H9 (cell line): ENCODE data around the gene NCOA5. TPM values are rescaled to one million over a fixed set of nuclear protein-coding genes. Genes with fewer than 3 reads are reported as not detected.

Source experiments
- DNase-seq: peaks from one replicate; pipeline ENCODE4 v3.0.0-alpha.2; 2017
- H2AFZ ChIP-seq: one replicate; pipeline ENCODE4 v1.6.1; 2013; ENCODE audit warnings: mild to moderate bottlenecking, low read length, control low read depth, moderate library complexity
- H2AK5ac ChIP-seq: 2 replicates; pipeline ENCODE4 v1.6.1; 2013; ENCODE audit warnings: low read length, control low read depth, mixed read lengths; ENCODE audit not compliant: insufficient read length
- H2BK120ac ChIP-seq: one replicate; pipeline ENCODE4 v1.6.1; 2013; ENCODE audit warnings: low read depth, mild to moderate bottlenecking, low read length, control low read depth, inconsistent platforms; ENCODE audit not compliant: poor library complexity, severe bottlenecking
- H2BK12ac ChIP-seq: 2 replicates; pipeline ENCODE4 v1.6.1; 2013; ENCODE audit warnings: low read length, control low read depth, mixed read lengths, low read depth; ENCODE audit not compliant: insufficient read length
- H2BK15ac ChIP-seq: 2 replicates; pipeline ENCODE4 v1.6.1; 2013; ENCODE audit warnings: low read depth, low read length, control low read depth
- H2BK20ac ChIP-seq: one replicate; pipeline ENCODE4 v1.6.1; 2013; ENCODE audit warnings: low read depth, mild to moderate bottlenecking, low read length, control low read depth, inconsistent platforms; ENCODE audit not compliant: poor library complexity, severe bottlenecking
- H2BK5ac ChIP-seq: 2 replicates; pipeline ENCODE4 v1.6.1; 2013; ENCODE audit warnings: low read length, control low read depth, mixed read lengths; ENCODE audit not compliant: insufficient read length
- H3K14ac ChIP-seq: 2 replicates; pipeline ENCODE4 v1.6.1; 2013; ENCODE audit warnings: low read length, control low read depth; ENCODE audit not compliant: insufficient read depth
- H3K18ac ChIP-seq: 2 replicates; pipeline ENCODE4 v1.6.1; 2013; ENCODE audit warnings: low read depth, mild to moderate bottlenecking, mixed read lengths, low read length, control low read depth; ENCODE audit not compliant: insufficient read length
- H3K23ac ChIP-seq: 2 replicates; pipeline ENCODE4 v1.6.1; 2013; ENCODE audit warnings: low read length, control low read depth, mixed read lengths, low read depth; ENCODE audit not compliant: insufficient read length
- H3K23me2 ChIP-seq: 2 replicates; pipeline ENCODE4 v1.6.1; 2013; ENCODE audit warnings: low read depth, mild to moderate bottlenecking, mixed read lengths, low read length, control low read depth; ENCODE audit not compliant: insufficient read length, poor library complexity, severe bottlenecking
- H3K27ac ChIP-seq: 2 replicates; pipeline ENCODE4 v1.5.1; 2013; ENCODE audit warnings: low read length, control low read depth, mixed read lengths, low read depth; ENCODE audit not compliant: insufficient read length
- H3K27me3 ChIP-seq: 2 replicates; pipeline ENCODE4 v1.6.1; 2013; ENCODE audit warnings: low read length, control low read depth, inconsistent platforms; ENCODE audit not compliant: insufficient read depth
- H3K4ac ChIP-seq: 2 replicates; pipeline ENCODE4 v1.6.1; 2013; ENCODE audit warnings: low read depth, mild to moderate bottlenecking, control low read depth, inconsistent platforms, low read length, moderate library complexity
- H3K4me1 ChIP-seq: 2 replicates; pipeline ENCODE4 v1.6.1; 2013; ENCODE audit warnings: low read length, control low read depth, inconsistent platforms; ENCODE audit not compliant: insufficient read depth
- H3K4me2 ChIP-seq: 2 replicates; pipeline ENCODE4 v1.6.1; 2013; ENCODE audit warnings: low read length, control low read depth, mixed read lengths; ENCODE audit not compliant: insufficient read length, insufficient read depth
- H3K56ac ChIP-seq: 2 replicates; pipeline ENCODE4 v1.6.1; 2013; ENCODE audit warnings: low read depth, mild to moderate bottlenecking, mixed read lengths, low read length, control low read depth; ENCODE audit not compliant: insufficient read length
- H3K79me1 ChIP-seq: 2 replicates; pipeline ENCODE4 v1.6.1; 2013; ENCODE audit warnings: low read depth, mild to moderate bottlenecking, moderate library complexity, low read length, control low read depth, inconsistent platforms; ENCODE audit not compliant: insufficient read depth, poor library complexity, severe bottlenecking
- H3K79me2 ChIP-seq: 2 replicates; pipeline ENCODE4 v1.6.1; 2013; ENCODE audit warnings: low read length, control low read depth, inconsistent platforms; ENCODE audit not compliant: insufficient read depth
- H3K9ac ChIP-seq: 2 replicates; pipeline ENCODE4 v1.6.1; 2013; ENCODE audit warnings: low read length, control low read depth, mixed read lengths; ENCODE audit not compliant: insufficient read length; ENCODE audit errors: extremely low read depth
- H3K9me3 ChIP-seq: one replicate; pipeline ENCODE4 v1.6.1; 2013; ENCODE audit warnings: low read depth, low read length, inconsistent platforms; ENCODE audit not compliant: control insufficient read depth
- H3T11ph ChIP-seq: one replicate; pipeline ENCODE4 v1.6.1; 2013; ENCODE audit warnings: mild to moderate bottlenecking, low read length, control low read depth, inconsistent platforms
- H4K20me1 ChIP-seq: one replicate; pipeline ENCODE4 v1.6.1; 2013; ENCODE audit not compliant: control insufficient read depth, insufficient read length, insufficient read depth
- H4K5ac ChIP-seq: 2 replicates; pipeline ENCODE4 v1.6.1; 2013; ENCODE audit warnings: low read depth, mild to moderate bottlenecking, mixed read lengths, low read length, control low read depth; ENCODE audit not compliant: insufficient read length
- H4K8ac ChIP-seq: replicated peaks from 2 replicates; pipeline ENCODE4 v1.6.1; 2013; ENCODE audit warnings: low read length, control low read depth, mixed read lengths, low read depth; ENCODE audit not compliant: insufficient read length
- H4K91ac ChIP-seq: 2 replicates; pipeline ENCODE4 v1.6.1; 2013; ENCODE audit warnings: low read depth, mild to moderate bottlenecking, moderate library complexity, mixed read lengths, low read length, control low read depth; ENCODE audit not compliant: insufficient read length
- H3K27ac Mint-ChIP-seq, 3 experiments: 2 replicates in 2 of 3; 3 replicates in 1 of 3; pipeline ENCODE4 v1.8.0; 2020 to 2021; ENCODE audit warnings: mixed read lengths in 3 of 3, mild to moderate bottlenecking in 1 of 3, moderate library complexity in 1 of 3
- H3K27me3 Mint-ChIP-seq: 2 replicates; pipeline ENCODE4 v1.8.0; 2021; ENCODE audit warnings: low read depth, mild to moderate bottlenecking, moderate library complexity, mixed read lengths
- H3K36me3 Mint-ChIP-seq, 3 experiments: 2 replicates in 2 of 3; 3 replicates in 1 of 3; pipeline ENCODE4 v1.8.0; 2020 to 2021; ENCODE audit warnings: low read depth in 3 of 3, mixed read lengths in 3 of 3; ENCODE audit not compliant: insufficient read depth in 1 of 3
- H3K4me1 Mint-ChIP-seq, 2 experiments: 2 replicates each; pipeline ENCODE4 v1.8.0; 2020; ENCODE audit warnings: mixed read lengths in 2 of 2
- H3K4me3 Mint-ChIP-seq, 2 experiments: 2 replicates in 1 of 2; 3 replicates in 1 of 2; pipeline ENCODE4 v1.8.0; 2020 to 2021; ENCODE audit warnings: mild to moderate bottlenecking in 2 of 2, mixed read lengths in 2 of 2, moderate library complexity in 1 of 2
- H3K9me3 Mint-ChIP-seq, 2 experiments: 2 replicates in 1 of 2; 3 replicates in 1 of 2; pipeline ENCODE4 v1.8.0; 2020; ENCODE audit warnings: mild to moderate bottlenecking in 2 of 2, mixed read lengths in 2 of 2, moderate library complexity in 1 of 2
- WGBS: extraction: QIAGEN DNeasy Blood & Tissue Kit; methylation state at CpG from one replicate; pipeline ENCODE4 v1.1.7; 2013; ENCODE audit warnings: missing lambda C conversion rate, low lambda C conversion rate, mixed read lengths; ENCODE audit not compliant: insufficient read length; ENCODE audit errors: extremely low coverage; 5-methylcytosine and 5-hydroxymethylcytosine counted together
- total RNA-seq: library from RNA; stranded (reverse); gene quantifications from 2 replicates; pipeline ENCODE4 v1.2.1, GENCODE V29; 2021
- TF ChIP-seq, protein P1 (sequence below): fragments of 200-600 bp; sonication (generic); conservative IDR thresholded peaks from 3 replicates; pipeline ENCODE4 v1.8.0; 2021; ENCODE audit warnings: antibody characterized with exemption, mild to moderate bottlenecking

Gene NCOA5
- total RNA-seq, 1 experiment from 2014 or later: 55.7 TPM

DNA sequence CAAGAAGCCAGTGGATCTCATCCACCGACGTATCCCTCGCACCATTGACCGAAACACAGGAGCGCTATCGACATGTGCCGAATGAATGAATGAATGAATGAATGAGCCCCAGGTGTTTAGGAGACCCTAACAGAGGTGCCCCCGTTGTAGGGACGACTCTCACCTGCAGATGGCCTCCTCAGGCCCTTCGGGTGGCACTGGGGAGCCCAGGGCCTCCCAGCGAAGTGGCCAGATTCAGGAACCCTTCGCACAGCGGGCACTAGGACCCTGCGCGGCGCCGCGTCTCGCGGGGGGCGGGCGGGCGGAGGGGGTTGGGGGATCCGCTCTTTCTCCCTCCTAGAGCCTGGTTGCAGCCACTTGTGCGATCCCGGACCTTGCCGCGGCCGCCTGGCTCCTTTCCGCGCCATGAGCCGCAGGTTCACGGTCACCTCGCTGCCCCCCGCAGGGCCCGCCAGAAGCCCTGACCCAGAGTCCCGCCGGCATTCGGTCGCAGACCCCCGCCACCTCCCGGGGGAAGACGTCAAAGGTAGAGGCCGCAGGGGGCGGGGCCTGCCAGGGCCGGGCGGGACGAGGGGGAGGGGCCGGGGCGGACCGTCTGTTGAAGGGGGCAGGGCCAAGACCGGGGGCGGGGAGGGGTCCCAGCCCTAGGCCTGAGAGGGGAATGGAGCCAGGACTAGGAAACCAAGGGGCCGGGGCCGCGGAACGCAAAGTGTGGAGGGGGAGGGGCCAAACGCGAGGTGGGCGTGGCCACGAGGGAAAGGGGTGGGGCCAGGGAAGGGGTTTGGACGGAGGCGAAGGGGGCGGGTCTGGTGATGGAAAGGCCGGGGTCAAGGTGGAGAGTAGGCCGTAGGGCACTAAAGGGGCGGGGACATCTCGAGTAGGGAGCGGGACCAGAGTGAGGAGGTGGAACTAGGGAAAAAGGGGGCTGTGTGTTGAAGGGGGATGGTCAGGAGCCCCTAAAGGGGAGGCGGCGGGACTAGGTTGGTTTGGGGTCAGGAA, 68.1 kb downstream of the NCOA5 start:
- no CpG with 5 or more reads among the region's 71 CpGs for WGBS
- Histone ChIP-seq H2BK120ac (no peak overlapping the region), H4K20me1 (no peaks in the 10 kb centered on the region), H3K79me1 (no peaks in the 10 kb centered on the region), H3K56ac (no peak overlapping the region), H3K9me3 (no peaks in the 10 kb centered on the region), H3K23me2 (peaks cover 6% of the 10 kb centered on the region), H3K9ac (no peak overlapping the region), H3K27me3 (peaks cover 4% of the 10 kb centered on the region; the same call in 1 of the 2 replicates), H3K79me2 (no peaks in the 10 kb centered on the region), H2BK20ac (no peak overlapping the region), H3K18ac (peak overlapping the region; percentile 20), H4K91ac (no peak overlapping the region), H4K5ac (no peak overlapping the region), H3K4me1 (no peaks in the 10 kb centered on the region; the same call in 1 of the 2 replicates), H3T11ph (no peak overlapping the region), H2BK5ac (no peak overlapping the region), H3K23ac (no peak overlapping the region), H2AFZ (no peak overlapping the region), H3K14ac (0 out of 2 replicates have a peak overlapping the region, but pooled peaks have one; percentile 79), H4K8ac (no peak overlapping the region), H3K27ac (no peak overlapping the region), H2BK12ac (no peak overlapping the region), H2BK15ac (no peak overlapping the region), H3K4me2 (peak overlapping the region; percentile 93), H2AK5ac (no peak overlapping the region), H3K4ac (no peak overlapping the region)
- peak overlapping the region; percentile 80 to 85 for H3K4me3 Mint-ChIP-seq
- H3K27me3 Mint-ChIP-seq: peaks cover 41% of the 10 kb centered on the region
- DNase-seq: peak; percentile 98
- H3K36me3 Mint-ChIP-seq: peaks cover 0 to 2% (median 2%) of the 10 kb centered on the region in 3 experiments; a peak in 1 of 7 replicates
- H3K4me1 Mint-ChIP-seq: peaks cover 11 to 12% of the 10 kb centered on the region in 2 experiments
- TF ChIP-seq, protein P1, sequence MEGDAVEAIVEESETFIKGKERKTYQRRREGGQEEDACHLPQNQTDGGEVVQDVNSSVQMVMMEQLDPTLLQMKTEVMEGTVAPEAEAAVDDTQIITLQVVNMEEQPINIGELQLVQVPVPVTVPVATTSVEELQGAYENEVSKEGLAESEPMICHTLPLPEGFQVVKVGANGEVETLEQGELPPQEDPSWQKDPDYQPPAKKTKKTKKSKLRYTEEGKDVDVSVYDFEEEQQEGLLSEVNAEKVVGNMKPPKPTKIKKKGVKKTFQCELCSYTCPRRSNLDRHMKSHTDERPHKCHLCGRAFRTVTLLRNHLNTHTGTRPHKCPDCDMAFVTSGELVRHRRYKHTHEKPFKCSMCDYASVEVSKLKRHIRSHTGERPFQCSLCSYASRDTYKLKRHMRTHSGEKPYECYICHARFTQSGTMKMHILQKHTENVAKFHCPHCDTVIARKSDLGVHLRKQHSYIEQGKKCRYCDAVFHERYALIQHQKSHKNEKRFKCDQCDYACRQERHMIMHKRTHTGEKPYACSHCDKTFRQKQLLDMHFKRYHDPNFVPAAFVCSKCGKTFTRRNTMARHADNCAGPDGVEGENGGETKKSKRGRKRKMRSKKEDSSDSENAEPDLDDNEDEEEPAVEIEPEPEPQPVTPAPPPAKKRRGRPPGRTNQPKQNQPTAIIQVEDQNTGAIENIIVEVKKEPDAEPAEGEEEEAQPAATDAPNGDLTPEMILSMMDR: peak; percentile 49
- H3K27ac Mint-ChIP-seq: peak overlapping the region in 2 of 3 experiments; percentile 45 to 94; a peak in 4 of 7 replicates
- H3K9me3 Mint-ChIP-seq: no peaks in the 10 kb centered on the region
